ENCODE measurements around the gene RASEF.

RASEF gene

GRCh38 chr9:83060556-83060955 lies 2.4 kb downstream of the RASEF start:
- H3K9me3 ChIP-seq (replicated peaks; ENCODE audit: insufficient read depth, low read length) = no peaks in the 10 kb centered on the region
- H3K27me3 ChIP-seq (replicated peaks; ENCODE audit: insufficient read depth, low read length) = no peaks in the 10 kb centered on the region
- H3K4me1 ChIP-seq (ENCODE audit: low read length) = no peaks in the 10 kb centered on the region
- no peak for DNase-seq
- H3K9ac ChIP-seq (ENCODE audit: low read length) = no peak overlapping the region
- H2AFZ ChIP-seq (ENCODE audit: low read length) = no peak overlapping the region
- no peaks in the 10 kb centered on the region for H3K79me2 ChIP-seq (ENCODE audit: low read length)
- no peak overlapping the region for H3K27ac ChIP-seq (ENCODE audit: low read length)
- H3K36me3 ChIP-seq (replicated peaks; ENCODE audit: insufficient read depth, low read length) = no peaks in the 10 kb centered on the region
- H3K9me2 ChIP-seq (replicated peaks; ENCODE audit: insufficient read depth, low read length) = no peaks in the 10 kb centered on the region
- H4K20me1 ChIP-seq (ENCODE audit: insufficient read depth, low read length) = no peaks in the 10 kb centered on the region
- H3K4me3 ChIP-seq (ENCODE audit: low read length) = no peak overlapping the region
- no peaks in the 10 kb centered on the region for H3F3A ChIP-seq (ENCODE audit: insufficient read depth, low read length)
- H3K4me2 ChIP-seq (ENCODE audit: low read depth, low read length) = no peak overlapping the region
- TF ChIP-seq EZH2phosphoT487 (IDR thresholded peaks at IDR 0.05; ENCODE audit: low read length) (no peak), EZH2 (optimal IDR thresholded peaks at IDR 0.05; ENCODE audit: low read depth, low read length) (no peak), CTCF (IDR thresholded peaks at IDR 0.05; ENCODE audit: low read length) (no peak)

- Histone ChIP-seq H3K27me3 (replicated peaks; ENCODE audit: insufficient read depth, low read length) (no peaks in the 10 kb centered on the region), H3K4me3 (ENCODE audit: low read length) (no peak overlapping the region), H3K4me2 (ENCODE audit: low read depth, low read length) (no peak overlapping the region), H3K36me3 (replicated peaks; ENCODE audit: insufficient read depth, low read length) (no peaks in the 10 kb centered on the region), H3K9ac (ENCODE audit: low read length) (no peak overlapping the region), H3F3A (ENCODE audit: insufficient read depth, low read length) (no peaks in the 10 kb centered on the region), H4K20me1 (ENCODE audit: insufficient read depth, low read length) (no peaks in the 10 kb centered on the region), H3K27ac (ENCODE audit: low read length) (no peak overlapping the region), H2AFZ (ENCODE audit: low read length) (no peak overlapping the region), H3K79me2 (ENCODE audit: low read length) (no peaks in the 10 kb centered on the region), H3K4me1 (ENCODE audit: low read length) (no peaks in the 10 kb centered on the region), H3K9me2 (replicated peaks; ENCODE audit: insufficient read depth, low read length) (no peaks in the 10 kb centered on the region), H3K9me3 (replicated peaks; ENCODE audit: insufficient read depth, low read length) (no peaks in the 10 kb centered on the region)
- DNase-seq = no peak
- TF ChIP-seq EZH2phosphoT487 (IDR thresholded peaks at IDR 0.05; ENCODE audit: low read length) (no peak), EZH2 (optimal IDR thresholded peaks at IDR 0.05; ENCODE audit: low read depth, low read length) (no peak), CTCF (IDR thresholded peaks at IDR 0.05; ENCODE audit: low read length) (no peak)
Measured at GRCh38 chr9:83059417-83059816, 3.5 kb downstream of the RASEF start.

- H3F3A ChIP-seq (ENCODE audit: insufficient read depth, low read length) = no peaks in the 10 kb centered on the region
Measured at GRCh38 chr9:83056911-83057310, 6.0 kb downstream of the RASEF start.

More at GRCh38 chr9:83056911-83057310, 6.0 kb downstream of the RASEF start:
- no peaks in the 10 kb centered on the region for H3K36me3 ChIP-seq (replicated peaks; ENCODE audit: insufficient read depth, low read length)
- no peaks in the 10 kb centered on the region for H4K20me1 ChIP-seq (ENCODE audit: insufficient read depth, low read length)
- H3K79me2 ChIP-seq (ENCODE audit: low read length) = no peaks in the 10 kb centered on the region
- no peak overlapping the region for H3K4me2 ChIP-seq (ENCODE audit: low read depth, low read length)
- H3K9me3 ChIP-seq (replicated peaks; ENCODE audit: insufficient read depth, low read length) = no peaks in the 10 kb centered on the region
- no peak overlapping the region for H3K4me3 ChIP-seq (ENCODE audit: low read length)
- H3K4me1 ChIP-seq (ENCODE audit: low read length) = no peaks in the 10 kb centered on the region
- no peaks in the 10 kb centered on the region for H3K27me3 ChIP-seq (replicated peaks; ENCODE audit: insufficient read depth, low read length)
- H3K9me2 ChIP-seq (replicated peaks; ENCODE audit: insufficient read depth, low read length) = no peaks in the 10 kb centered on the region
- H3K9ac ChIP-seq (ENCODE audit: low read length) = no peak overlapping the region
- H2AFZ ChIP-seq (ENCODE audit: low read length) = no peak overlapping the region
- TF ChIP-seq CTCF (IDR thresholded peaks at IDR 0.05; ENCODE audit: low read length) (no peak), EZH2 (optimal IDR thresholded peaks at IDR 0.05; ENCODE audit: low read depth, low read length) (no peak), EZH2phosphoT487 (IDR thresholded peaks at IDR 0.05; ENCODE audit: low read length) (no peak)
- H3K27ac ChIP-seq (ENCODE audit: low read length) = no peak overlapping the region
- no peak for DNase-seq
